Endothelial cell of umbilical vein (primary cell): ENCODE data around the gene RNF43. TPM values are rescaled to one million over a fixed set of nuclear protein-coding genes. Genes with fewer than 3 reads are reported as not detected.

Experiments used
- BruUV-seq: library from RNA; stranded (reverse); fragments of 400-500 nt; replicated peaks from 2 replicates; lab custom pipeline; 2021; lab: Mats Ljungman, UMichigan
- CTCF ChIA-PET: fragments of 300-600, 350-600 bp; sonication (Branson Sonifier 250); formaldehyde crosslinking; loops from one replicate; lab custom pipeline; 2021; ENCODE audit warnings: antibody characterized with exemption, inconsistent platforms; lab: Charles Lee
- POLR2A ChIA-PET: fragments of 300-600, 350-600 bp; sonication (Branson Sonifier 250); formaldehyde crosslinking; loops from one replicate; lab custom pipeline; 2021; ENCODE audit warnings: antibody characterized with exemption, inconsistent platforms; lab: Charles Lee
- DNase-seq: peaks from one replicate; pipeline ENCODE4 v3.0.0-alpha.2; 2011; ENCODE audit warnings: low read depth, low spot score
- FAIRE-seq: peaks from 2 replicates; lab custom pipeline; 2011; peaks lifted over from hg19 to GRCh38; lab: Jason Lieb, UNC
- H2AFZ ChIP-seq: 2 replicates; pipeline ENCODE4 v1.6.0; 2012; ENCODE audit warnings: low read depth, low read length, control low read depth, inconsistent platforms
- H3K27ac ChIP-seq: 2 replicates; pipeline ENCODE4 v1.5.1; 2011; ENCODE audit warnings: low read depth, mild to moderate bottlenecking, control low read depth, low read length, moderate library complexity; ENCODE audit not compliant: insufficient read depth
- H3K27me3 ChIP-seq, 2 experiments: 2 replicates each; pipeline versions ENCODE4 v1.6.0 to v1.6.1; 2011; ENCODE audit warnings: low read length in 2 of 2, mixed read lengths in 1 of 2; ENCODE audit not compliant: control insufficient read depth in 2 of 2, insufficient read depth in 2 of 2
- H3K36me3 ChIP-seq, 2 experiments: 2 replicates in 1 of 2; 3 replicates in 1 of 2; pipeline ENCODE4 v1.5.1; 2011; ENCODE audit warnings: low read length in 2 of 2, mild to moderate bottlenecking in 1 of 2, moderate library complexity in 1 of 2; ENCODE audit not compliant: control insufficient read depth in 2 of 2, insufficient read depth in 2 of 2; ENCODE audit errors: extremely low read depth in 1 of 2
- H3K4me1 ChIP-seq: 3 replicates; pipeline ENCODE4 v1.5.1; 2011; ENCODE audit warnings: mild to moderate bottlenecking, low read length; ENCODE audit not compliant: control insufficient read depth, insufficient read depth; ENCODE audit errors: extremely low read depth
- H3K4me2 ChIP-seq: 2 replicates; pipeline ENCODE4 v1.6.1; 2011; ENCODE audit warnings: low read length, control low read depth, mixed read lengths; ENCODE audit not compliant: insufficient read depth
- H3K4me3 ChIP-seq, 3 experiments: fragments of 200-600 bp in 1 of 3; sonication (generic), shearing (Covaris generic) in 1 of 3; replicated peaks in 1 of 3; 2 replicates each; pipeline ENCODE4 v1.5.1; 2011 to 2016; ENCODE audit warnings: control low read depth in 3 of 3, low read length in 3 of 3, mild to moderate bottlenecking in 2 of 3, inconsistent platforms in 1 of 3, low read depth in 1 of 3, moderate library complexity in 1 of 3; ENCODE audit not compliant: insufficient read depth in 1 of 3
- H3K79me2 ChIP-seq: 2 replicates; pipeline ENCODE4 v1.6.0; 2012; ENCODE audit warnings: low read length, inconsistent platforms; ENCODE audit not compliant: control insufficient read depth, insufficient read depth
- H3K9ac ChIP-seq: replicated peaks from 2 replicates; pipeline ENCODE3; 2011; ENCODE audit warnings: low read length, control low read depth; ENCODE audit not compliant: insufficient read depth; ENCODE audit errors: extremely low read depth
- H3K9me1 ChIP-seq: replicated peaks from 3 replicates; pipeline ENCODE4 v1.6.0; 2011; ENCODE audit warnings: mild to moderate bottlenecking, low read length; ENCODE audit not compliant: control insufficient read depth, insufficient read depth; ENCODE audit errors: extremely low read depth
- H3K9me3 ChIP-seq: replicated peaks from 2 replicates; pipeline ENCODE4 v1.5.1; 2012; ENCODE audit warnings: low read length, inconsistent platforms; ENCODE audit not compliant: control insufficient read depth, insufficient read depth
- H4K20me1 ChIP-seq: replicated peaks from 2 replicates; pipeline ENCODE3; 2011; ENCODE audit warnings: mild to moderate bottlenecking, low read length; ENCODE audit not compliant: control insufficient read depth, insufficient read depth; ENCODE audit errors: extremely low read depth
- CTCF ChIP-seq, 2 donors: IDR thresholded peaks; 1 replicate in 1 of 2; 2 replicates in 1 of 2; pipeline ENCODE4 v1.5.1; 2011; ENCODE audit warnings: low read length in 2 of 2, mild to moderate bottlenecking in 2 of 2, moderate library complexity in 2 of 2, control low read depth in 1 of 2, inconsistent platforms in 1 of 2, low read depth in 1 of 2; ENCODE audit not compliant: insufficient read depth in 1 of 2; ENCODE audit errors: extremely low read depth in 1 of 2
- EZH2 ChIP-seq: IDR thresholded peaks from 2 replicates; pipeline ENCODE4 v1.6.1; 2012; ENCODE audit warnings: borderline replicate concordance, low read depth, mild to moderate bottlenecking, moderate library complexity, low read length, inconsistent platforms; ENCODE audit not compliant: severe bottlenecking
- FOS ChIP-seq: IDR thresholded peaks from 2 replicates; pipeline ENCODE4 v1.6.1; 2011; ENCODE audit warnings: mild to moderate bottlenecking, low read length, moderate library complexity, borderline replicate concordance; ENCODE audit not compliant: insufficient read depth
- GATA2 ChIP-seq: IDR thresholded peaks from 2 replicates; pipeline ENCODE4 v1.7.0; 2011; ENCODE audit warnings: low read depth, mild to moderate bottlenecking, moderate library complexity, mixed read lengths, low read length; ENCODE audit not compliant: insufficient read length, insufficient read depth
- JUN ChIP-seq: IDR thresholded peaks from 2 replicates; pipeline ENCODE4 v1.6.1; 2011; ENCODE audit warnings: borderline replicate concordance, low read depth; ENCODE audit not compliant: insufficient read length, insufficient read depth
- MYC ChIP-seq: IDR thresholded peaks from one replicate; pipeline ENCODE4 v1.6.1; 2011; ENCODE audit warnings: mild to moderate bottlenecking, low read depth, low read length
- POLR2AphosphoS5 ChIP-seq: IDR thresholded peaks from 2 replicates; pipeline ENCODE4 v1.6.1; 2012; ENCODE audit warnings: low read depth, mild to moderate bottlenecking, control low read depth, low read length, moderate library complexity; ENCODE audit not compliant: insufficient read depth
- dilution Hi-C: fragments of 300-500 bp; cut with MboI; formaldehyde crosslinking; loops from one replicate; pipeline ENCODE4 v1.15.0; 2019; ENCODE audit warnings: low sequenced_read_pairs; ENCODE audit not compliant: extremely low pct_ligation_motif_present
- intact Hi-C: fragments of 100-400 bp; cut with micrococcal nuclease; formaldehyde crosslinking; loops from one replicate; pipeline ENCODE4 v1.10.0; 2022
- polyA plus RNA-seq, 4 experiments: library from polyadenylated mRNA; depleted of rRNA in 3 of 4; stranded (reverse) in 3 of 4; unstranded in 1 of 4; fragments of >200 nt; gene quantifications; 2 replicates each; pipeline versions ENCODE4 v1.2.1 to v1.2.3, GENCODE V29; 2011 to 2012; ENCODE audit warnings: missing spikeins in 1 of 4
- total RNA-seq: library from RNA; stranded (reverse); gene quantifications from 2 replicates; pipeline ENCODE4 v1.2.3, GENCODE V29; 2021
- TF ChIP-seq, protein P1 (sequence below): IDR thresholded peaks from 2 replicates; pipeline ENCODE4 v1.6.1; 2011; ENCODE audit not compliant: insufficient read depth, insufficient read length

Gene RNF43
- total and polyA plus RNA-seq, 2 donors (not counting 3 experiments of a cell fraction or from before 2014, with no cell fraction given), result not detected

- intact Hi-C loops, result no loop called here
- no peak for DNase-seq
- H3K27me3 ChIP-seq, result peaks cover 14 to 15% of the 10 kb centered on the region in 2 experiments
- no peak overlapping the region for H3K4me2 ChIP-seq
- POLR2A ChIA-PET, result no interaction called here
- H3K9ac ChIP-seq, result no peak overlapping the region
- H3K4me1 ChIP-seq, result no peaks in the 10 kb centered on the region
- CTCF ChIA-PET, result no interaction called here
- dilution Hi-C loops, result no loop called here
- H3K27ac ChIP-seq, result no peak overlapping the region
- H3K9me1 ChIP-seq, result no peaks in the 10 kb centered on the region
- no peak for TF ChIP-seq FOS
- no peak for TF ChIP-seq MYC
- TF ChIP-seq, protein P1, sequence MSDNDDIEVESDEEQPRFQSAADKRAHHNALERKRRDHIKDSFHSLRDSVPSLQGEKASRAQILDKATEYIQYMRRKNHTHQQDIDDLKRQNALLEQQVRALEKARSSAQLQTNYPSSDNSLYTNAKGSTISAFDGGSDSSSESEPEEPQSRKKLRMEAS, result no peak
- no peak for TF ChIP-seq EZH2
- TF ChIP-seq POLR2AphosphoS5, result no peak
- TF ChIP-seq CTCF (IDR thresholded peaks at IDR 0.05; ENCODE audit: extremely low read depth in 1 of 2, insufficient read depth in 1 of 2, low read depth in 1 of 2, low read length in 2 of 2), result no peak
- no peak for TF ChIP-seq JUN
- no peak for TF ChIP-seq GATA2
- no peaks in the 10 kb centered on the region for H3K9me3 ChIP-seq
- H4K20me1 ChIP-seq, result no peaks in the 10 kb centered on the region
- FAIRE-seq, result no peak
- no peak overlapping the region for H2AFZ ChIP-seq
- BruUV-seq, result no TSS peak
- no peaks in the 10 kb centered on the region for H3K36me3 ChIP-seq
- H3K4me3 ChIP-seq, result no peak overlapping the region
- H3K79me2 ChIP-seq, result no peaks in the 10 kb centered on the region
Observed at GRCh38 chr17:58382872-58383242, 34.5 kb downstream of the RNF43 start.
